HFF-Myc (cell line): ENCODE results near the gene TUBA8.
"Not testable (repeated sequence)": the region's sequence is repeated elsewhere in the genome, so short reads cannot be mapped to it uniquely, and the experiment has no call there.

Source experiments
- DNase-seq: peaks from one replicate; pipeline ENCODE4 v3.0.0-alpha.2; 2011; ENCODE audit warnings: low read depth; ENCODE audit errors: extremely low read depth
- H3K4me3 ChIP-seq: replicated peaks from 2 replicates; pipeline ENCODE4 v1.5.1; 2011; ENCODE audit warnings: low read depth, mild to moderate bottlenecking, control low read depth, low read length
- CTCF ChIP-seq: IDR thresholded peaks from 2 replicates; pipeline ENCODE4 v1.5.1; 2012; ENCODE audit warnings: mild to moderate bottlenecking, low read depth, low read length, control low read depth; ENCODE audit errors: missing control alignments

The TUBA8 gene

GRCh38 chr22:18095101-18095805 is 15.4 kb upstream of the TUBA8 start:
- DNase-seq = no peak
- TF ChIP-seq CTCF = no peak
- H3K4me3 ChIP-seq = no peak overlapping the region

- no peak for TF ChIP-seq CTCF
- no peak overlapping the region for H3K4me3 ChIP-seq
- no peak for DNase-seq
These were observed 13.8 kb upstream of the TUBA8 start for GRCh38 chr22:18096823-18097222.

GRCh38 chr22:18100781-18101180 is 9.8 kb upstream of the TUBA8 start:
- no peak for TF ChIP-seq CTCF
- no peak for DNase-seq
- H3K4me3 ChIP-seq = no peak overlapping the region

- no peak for TF ChIP-seq CTCF
- no peak overlapping the region for H3K4me3 ChIP-seq
- no peak for DNase-seq
These were observed 9.1 kb upstream of the TUBA8 start for GRCh38 chr22:18101536-18101935.

- no peak for DNase-seq
- no peak for TF ChIP-seq CTCF
- no peak overlapping the region for H3K4me3 ChIP-seq
These were observed 6.9 kb upstream of the TUBA8 start for GRCh38 chr22:18103527-18104269.

- TF ChIP-seq CTCF = no peak
- DNase-seq = no peak
- H3K4me3 ChIP-seq = no peak overlapping the region
These were observed 6.0 kb upstream of the TUBA8 start for GRCh38 chr22:18104566-18104965.

- not testable (repeated sequence) for H3K4me3 ChIP-seq, DNase-seq
These were observed 4.6 kb upstream of the TUBA8 start for GRCh38 chr22:18105981-18106380.

GRCh38 chr22:18106550-18107341 is 3.9 kb upstream of the TUBA8 start:
- not testable (repeated sequence) for DNase-seq, H3K4me3 ChIP-seq
